ENCODE data around the gene NFIB.

NFIB gene

GRCh38 chr9:14077672-14078071, 236.3 kb downstream of the NFIB start:
- no peak for DNase-seq (ENCODE audit: low read depth in 2 of 2)

DNA sequence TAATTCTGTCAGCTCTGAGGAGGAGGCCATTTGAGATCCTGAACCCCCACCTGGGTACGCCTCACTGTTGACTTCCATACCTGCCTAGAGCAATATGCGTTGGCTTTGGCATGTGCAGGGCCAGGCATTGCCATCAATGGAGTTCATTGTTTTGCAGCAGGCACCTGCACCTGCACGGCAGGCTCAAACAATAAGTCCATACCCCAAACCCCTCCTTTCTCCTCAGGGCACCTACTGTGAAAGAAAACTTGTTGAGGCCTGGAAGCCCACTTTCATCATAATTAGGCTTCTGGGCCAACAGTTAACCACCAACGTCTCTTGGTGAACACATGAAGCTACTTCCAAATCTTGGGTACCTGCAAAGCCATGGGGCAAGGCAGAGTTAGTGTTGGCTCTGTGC, 238.7 kb downstream of the NFIB start:
- no peak for DNase-seq (ENCODE audit: low read depth in 2 of 2)

DNA sequence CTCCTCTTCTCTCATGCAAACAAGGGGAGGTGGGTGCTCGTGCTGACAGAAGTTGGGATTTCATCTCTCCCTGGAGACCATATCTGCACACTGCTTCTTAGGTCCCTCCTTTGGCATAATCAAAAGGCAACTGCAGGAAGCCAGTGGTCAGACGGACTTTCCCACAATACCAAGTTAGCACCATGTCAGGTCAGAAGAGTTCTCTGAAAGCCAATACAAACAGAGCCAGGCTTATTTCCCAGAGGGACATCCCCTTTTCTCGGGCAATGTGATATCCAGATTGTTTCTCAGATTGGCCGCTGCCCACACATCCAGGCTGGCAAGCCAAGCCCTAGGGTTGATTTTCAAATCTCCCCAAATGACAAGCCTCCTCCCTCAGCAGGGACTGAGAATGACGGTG, 241.1 kb downstream of the NFIB start:
- no peak for DNase-seq (ENCODE audit: low read depth in 2 of 2)

- no peak for DNase-seq (ENCODE audit: low read depth in 2 of 2)
These were observed 242.5 kb downstream of the NFIB start for GRCh38 chr9:14071484-14071883.

DNA sequence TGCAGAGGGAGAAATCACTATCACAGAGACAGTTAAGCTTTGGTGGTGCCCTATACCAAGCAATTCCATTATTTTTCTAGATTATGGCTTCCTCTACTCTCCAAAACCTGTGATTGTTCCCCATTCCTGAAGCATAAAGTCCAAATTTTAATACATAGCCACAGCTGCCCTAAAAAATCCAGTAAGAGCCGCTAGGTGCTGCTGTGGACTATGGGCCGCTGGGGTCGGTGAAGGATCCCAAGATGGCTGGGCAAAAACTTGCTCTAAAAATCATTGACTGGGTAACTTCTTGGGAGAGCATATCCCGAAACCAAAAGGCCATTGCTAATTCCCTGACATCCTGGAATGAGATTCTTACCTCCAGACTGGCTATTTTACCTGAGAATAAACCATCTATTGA, 245.3 kb downstream of the NFIB start:
- DNase-seq (ENCODE audit: low read depth in 2 of 2) = no peak

GRCh38 chr9:14066831-14067230, 247.1 kb downstream of the NFIB start:
- DNase-seq (ENCODE audit: low read depth in 2 of 2) = no peak

DNA sequence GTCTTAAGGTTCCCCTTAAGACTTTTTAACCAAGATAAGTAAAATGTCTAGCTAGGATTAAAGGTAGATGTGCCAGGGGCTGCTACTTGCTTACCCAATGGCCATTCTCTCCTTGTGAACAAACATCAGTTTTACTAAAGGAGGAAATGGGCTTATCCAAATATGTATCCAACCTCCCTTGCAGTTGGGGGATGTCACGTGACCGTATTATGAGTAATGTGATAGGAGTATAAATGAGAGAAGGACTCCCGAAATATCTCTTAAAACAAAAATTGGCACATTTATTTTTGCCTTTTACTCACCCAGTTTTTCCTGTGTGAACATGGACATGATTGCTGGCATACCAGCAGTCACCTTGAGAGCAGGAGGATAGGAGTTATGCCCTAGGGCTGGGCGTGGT, 247.9 kb downstream of the NFIB start:
- no peak for DNase-seq (ENCODE audit: low read depth in 2 of 2)

- DNase-seq (ENCODE audit: low read depth in 2 of 2) = no peak
These were observed 249.0 kb downstream of the NFIB start for GRCh38 chr9:14064940-14065339.

- DNase-seq (ENCODE audit: low read depth in 2 of 2) = no peak
These were observed 250.2 kb downstream of the NFIB start for GRCh38 chr9:14063756-14064155.

GRCh38 chr9:14062586-14063221, 251.2 kb downstream of the NFIB start:
- DNase-seq (ENCODE audit: low read depth in 2 of 2) = no peak

DNA sequence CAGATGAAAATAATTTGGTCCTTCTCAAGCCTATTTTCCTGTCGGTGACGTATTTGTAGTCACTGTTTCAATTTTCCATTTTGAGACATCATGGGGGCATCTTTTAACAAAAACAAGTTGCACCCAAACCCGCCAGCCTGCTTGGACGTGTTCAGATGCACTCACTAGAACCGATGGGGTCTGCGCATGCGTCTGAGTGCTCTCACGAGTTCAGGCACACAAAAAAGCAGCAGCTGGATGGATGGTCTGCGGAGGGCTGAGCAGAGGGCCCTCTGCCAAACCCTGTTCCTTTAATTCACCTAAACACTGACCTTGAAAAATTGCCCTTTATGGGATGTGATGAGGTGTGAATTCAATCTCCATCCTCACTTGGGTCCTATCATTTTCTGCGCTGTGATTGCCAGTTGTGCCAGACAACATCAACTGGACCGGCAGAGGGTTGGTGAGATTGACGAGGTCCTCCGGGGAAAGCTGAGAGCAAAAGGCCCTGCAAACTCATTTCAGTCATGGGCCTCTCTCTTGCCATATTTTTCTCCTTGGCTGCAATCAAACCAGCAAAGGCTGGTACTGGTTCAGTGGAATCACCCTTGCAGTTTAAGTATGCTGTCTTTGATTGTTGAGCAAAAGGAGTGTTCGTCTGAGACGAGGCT, 251.9 kb downstream of the NFIB start:
- DNase-seq (ENCODE audit: low read depth in 2 of 2) = no peak

DNA sequence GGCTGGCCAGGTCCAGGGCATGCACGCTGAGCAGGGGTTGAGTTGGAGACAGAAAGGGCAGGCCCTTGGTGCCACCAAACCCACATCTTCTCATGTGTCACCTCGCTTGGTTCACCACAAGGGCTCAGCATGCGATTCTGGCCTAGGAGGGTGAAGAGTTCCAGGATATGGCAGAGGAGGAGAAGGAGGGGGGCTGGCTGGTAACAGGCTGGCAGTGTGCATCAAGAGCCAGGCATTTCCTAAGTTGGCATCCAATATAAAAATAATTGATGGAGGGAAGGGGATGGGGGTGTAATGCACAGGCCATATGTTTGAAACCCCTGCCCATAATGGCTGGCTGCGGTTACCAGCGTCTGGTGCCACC, 255.6 kb downstream of the NFIB start:
- DNase-seq (ENCODE audit: low read depth in 2 of 2) = no peak

DNA sequence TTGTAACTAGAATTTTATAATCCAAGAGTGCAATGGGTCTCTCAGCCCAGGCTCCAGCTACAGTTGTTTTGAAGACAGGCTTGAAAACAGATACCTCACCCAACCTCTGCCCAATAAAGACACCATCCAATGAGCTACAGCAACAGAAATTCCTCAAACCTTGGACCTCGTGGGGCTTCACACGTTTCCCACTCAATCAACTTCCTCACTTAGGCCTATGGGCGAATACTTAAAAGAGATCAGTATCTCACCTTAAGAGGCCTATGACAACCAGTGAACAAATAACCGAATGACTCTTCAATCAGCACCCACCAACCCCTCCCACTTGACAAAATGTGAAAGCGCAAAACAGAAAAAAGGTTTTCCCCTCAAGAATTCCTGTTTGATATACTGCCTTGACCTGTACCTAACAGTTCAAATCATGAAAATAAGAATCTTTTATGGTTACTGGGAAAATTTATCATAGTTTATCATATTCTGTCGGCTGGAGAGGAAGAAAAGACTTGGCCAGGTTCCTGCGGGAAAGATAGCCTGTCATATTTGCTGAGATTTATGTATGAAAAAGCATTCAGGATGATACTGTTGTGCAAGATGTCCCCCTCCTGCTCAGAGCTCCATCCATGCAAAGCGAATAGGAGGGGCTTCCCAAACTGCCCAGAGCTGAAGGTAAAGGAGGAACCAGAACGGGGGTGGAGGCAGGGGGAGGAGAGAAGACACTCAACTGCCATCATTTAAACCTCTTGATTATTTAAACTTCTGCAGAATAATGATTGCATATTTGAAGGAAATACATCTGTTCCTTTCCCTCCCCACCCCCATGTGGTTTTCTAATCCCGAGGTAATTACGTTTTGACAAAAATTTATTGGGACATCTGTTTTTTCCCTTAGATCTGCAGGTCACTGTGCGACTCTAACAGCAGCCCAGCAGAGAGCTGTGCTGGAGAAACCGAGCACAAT, 256.3 kb downstream of the NFIB start:
- no peak for DNase-seq (ENCODE audit: low read depth in 2 of 2)

- no peak for DNase-seq (ENCODE audit: low read depth in 2 of 2)
These were observed 257.6 kb downstream of the NFIB start for GRCh38 chr9:14056316-14056861.

GRCh38 chr9:14054096-14054495, 259.8 kb downstream of the NFIB start:
- DNase-seq (ENCODE audit: low read depth in 2 of 2) = no peak

GRCh38 chr9:14052359-14052758, 261.6 kb downstream of the NFIB start:
- no peak for DNase-seq (ENCODE audit: low read depth in 2 of 2)

DNA sequence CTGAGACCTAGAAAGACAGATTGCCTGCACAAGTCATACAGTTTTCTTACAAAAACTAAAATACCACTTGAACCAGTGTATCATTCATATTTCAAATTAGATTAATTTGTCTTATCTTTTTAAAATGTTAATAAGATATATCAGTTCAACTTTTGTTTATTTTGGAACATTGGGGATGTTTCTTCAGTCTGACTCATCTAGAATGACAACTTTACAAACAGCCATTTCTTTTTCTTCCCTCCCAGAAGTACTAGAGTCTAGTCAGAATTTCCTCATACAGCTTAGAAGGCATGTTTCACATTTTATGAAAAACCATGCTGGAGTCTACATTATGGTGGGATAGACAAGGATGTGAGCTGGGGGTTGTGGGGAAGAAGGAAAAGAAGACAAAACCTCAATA, 262.5 kb downstream of the NFIB start:
- no peak for DNase-seq (ENCODE audit: low read depth in 2 of 2)

GRCh38 chr9:14043483-14043882, 270.5 kb downstream of the NFIB start:
- no peak for DNase-seq (ENCODE audit: low read depth in 2 of 2)

- no peak for DNase-seq (ENCODE audit: low read depth in 2 of 2)
These were observed 276.6 kb downstream of the NFIB start for GRCh38 chr9:14037331-14037730.

DNA sequence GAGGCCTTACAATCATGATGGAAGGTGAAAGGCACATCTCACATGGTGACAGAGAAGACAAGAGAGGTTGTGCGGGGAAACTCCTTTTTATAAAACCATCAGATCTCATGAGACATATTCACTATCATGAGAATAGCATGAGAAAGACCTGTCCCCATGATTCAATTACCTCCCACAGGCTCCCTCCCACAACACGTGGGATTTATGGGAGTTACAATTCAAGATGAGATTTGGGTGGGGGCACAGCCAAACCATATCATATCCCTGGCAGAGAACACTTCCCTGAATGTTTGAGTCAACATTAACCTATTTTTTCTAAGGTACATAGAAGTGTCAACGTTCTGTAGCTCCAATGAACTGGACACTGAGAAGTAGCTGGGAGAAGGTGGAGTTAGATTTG, 280.9 kb downstream of the NFIB start:
- no peak for DNase-seq (ENCODE audit: low read depth in 2 of 2)
